ENCODE results near the gene POLR3B.
"Not testable (repeated sequence)": the region's sequence is repeated elsewhere in the genome, so short reads cannot be mapped to it uniquely, and the experiment has no call there.

The POLR3B gene

GRCh38 chr12:106362971-106363370 is 5.4 kb downstream of the POLR3B start:
- Mint-ChIP-seq H3K27me3 (no peaks in the 10 kb centered on the region), H3K36me3 (peaks cover 22% of the 10 kb centered on the region), H3K4me1 (peaks cover 8% of the 10 kb centered on the region), H3K4me3 (no peak overlapping the region), H3K9me3 (no peaks in the 10 kb centered on the region), H3K27ac (no peak overlapping the region)
- no peak for ATAC-seq

DNA sequence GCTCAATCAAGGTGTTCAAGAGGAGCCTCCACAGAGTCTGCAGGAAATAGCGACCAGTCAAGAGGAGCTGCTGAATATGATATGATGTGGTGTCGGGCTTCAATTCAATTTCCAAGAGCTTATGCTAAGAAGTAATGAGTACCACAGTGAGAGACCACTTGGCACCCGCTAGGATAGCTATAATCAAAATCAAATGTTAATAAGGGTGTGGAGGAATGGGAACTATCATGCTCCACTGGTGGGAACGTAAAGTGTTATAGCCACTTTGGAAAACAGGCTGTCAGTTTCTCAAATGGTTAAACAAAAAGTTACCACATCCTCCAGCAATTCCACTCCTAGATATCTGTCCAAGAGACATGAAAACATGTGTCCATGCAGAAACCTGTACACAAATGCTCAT is 6.7 kb downstream of the POLR3B start:
- no peak overlapping the region for H3K27ac Mint-ChIP-seq
- no peak overlapping the region for H3K4me3 Mint-ChIP-seq
- peaks cover 31% of the 10 kb centered on the region for H3K36me3 Mint-ChIP-seq
- no peaks in the 10 kb centered on the region for H3K9me3 Mint-ChIP-seq
- no peak for ATAC-seq
- H3K4me1 Mint-ChIP-seq = no peaks in the 10 kb centered on the region
- H3K27me3 Mint-ChIP-seq = no peaks in the 10 kb centered on the region

DNA sequence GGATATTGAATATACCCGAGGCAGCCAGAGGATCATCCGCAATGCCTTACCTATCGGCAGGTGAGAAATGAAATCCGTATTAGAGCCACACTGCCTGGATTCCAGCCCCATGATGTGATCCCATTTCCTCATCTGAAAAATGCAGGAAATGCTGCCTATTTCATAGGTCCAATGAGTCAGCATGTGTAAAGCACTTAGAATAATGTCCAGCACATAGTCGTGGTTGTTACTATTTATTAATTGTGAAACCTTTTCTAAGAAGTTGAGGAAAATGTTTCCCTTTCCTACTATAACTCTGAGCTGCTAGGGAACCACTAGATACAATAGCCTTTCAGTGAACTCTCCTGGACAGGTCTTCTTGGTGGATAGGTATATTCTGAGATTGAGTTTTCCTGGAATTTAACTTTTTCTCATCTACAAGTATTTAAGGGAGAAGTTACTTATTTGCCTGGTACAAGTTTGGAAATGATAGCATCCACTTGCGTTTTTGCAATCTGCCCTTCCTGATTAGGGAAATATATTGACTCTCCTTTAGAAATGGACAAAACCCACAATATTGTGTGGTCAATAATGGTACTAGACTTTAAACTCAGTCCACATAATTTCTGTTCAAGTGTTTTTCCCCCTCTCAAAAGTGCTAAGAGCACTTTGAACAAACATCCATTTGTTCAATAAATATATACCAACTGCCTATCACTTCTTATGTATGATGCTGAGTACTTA is 12.2 kb downstream of the POLR3B start:
- Mint-ChIP-seq H3K27me3 (no peaks in the 10 kb centered on the region), H3K36me3 (peaks cover 70% of the 10 kb centered on the region), H3K4me3 (no peak overlapping the region), H3K27ac (no peak overlapping the region), H3K9me3 (no peaks in the 10 kb centered on the region), H3K4me1 (no peaks in the 10 kb centered on the region)
- no peak for ATAC-seq

- no peak for ATAC-seq
- H3K36me3 Mint-ChIP-seq = peaks cover 92% of the 10 kb centered on the region
- peaks cover 8% of the 10 kb centered on the region for H3K9me3 Mint-ChIP-seq
- H3K4me3 Mint-ChIP-seq = no peak overlapping the region
- H3K27ac Mint-ChIP-seq = no peak overlapping the region
- no peaks in the 10 kb centered on the region for H3K4me1 Mint-ChIP-seq
- no peaks in the 10 kb centered on the region for H3K27me3 Mint-ChIP-seq
Measured at GRCh38 chr12:106378788-106379187, 21.2 kb downstream of the POLR3B start.

- no peak for ATAC-seq
- Mint-ChIP-seq H3K4me3 (no peak overlapping the region), H3K4me1 (no peaks in the 10 kb centered on the region), H3K27me3 (no peaks in the 10 kb centered on the region), H3K27ac (no peak overlapping the region), H3K9me3 (peaks cover 8% of the 10 kb centered on the region), H3K36me3 (peaks cover 86% of the 10 kb centered on the region)
Measured at GRCh38 chr12:106380954-106381353, 23.4 kb downstream of the POLR3B start.

GRCh38 chr12:106381866-106382265 is 24.3 kb downstream of the POLR3B start:
- H3K36me3 Mint-ChIP-seq = peaks cover 77% of the 10 kb centered on the region
- not testable (repeated sequence) for ATAC-seq, H3K4me3 Mint-ChIP-seq, H3K27me3 Mint-ChIP-seq, H3K9me3 Mint-ChIP-seq, H3K4me1 Mint-ChIP-seq, H3K27ac Mint-ChIP-seq

DNA sequence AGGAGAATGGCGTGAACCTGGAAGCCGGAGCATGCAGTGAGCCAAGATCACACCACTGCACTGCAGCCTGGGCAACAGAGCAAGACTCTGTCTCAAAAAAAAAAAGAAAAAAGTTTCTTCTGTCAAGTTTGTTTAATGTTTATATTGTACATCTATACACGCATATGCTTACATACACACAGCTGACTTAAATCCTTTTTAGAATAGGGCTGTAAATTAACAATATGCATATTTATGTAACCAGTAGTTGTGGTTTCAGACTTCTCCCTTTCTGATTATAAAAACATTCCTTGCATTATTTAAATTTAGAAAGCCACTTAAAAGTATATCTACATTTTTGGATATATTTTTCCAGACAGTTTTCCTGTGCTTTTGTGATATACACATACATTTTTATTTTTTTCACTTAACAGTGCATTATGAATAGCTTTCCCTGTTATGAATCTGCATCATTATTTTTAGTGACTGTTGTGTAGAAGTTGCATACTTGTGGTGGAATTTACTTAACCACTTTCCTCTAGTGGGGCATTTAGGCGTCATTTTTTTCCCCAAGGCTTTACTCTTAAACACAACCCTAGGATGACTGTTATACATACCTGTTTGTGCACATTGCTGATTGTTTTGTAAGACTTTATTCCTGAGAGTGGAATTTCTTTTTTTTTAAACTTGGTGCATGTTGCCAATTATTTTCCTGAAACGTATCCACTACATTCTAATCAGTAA is 29.4 kb downstream of the POLR3B start:
- H3K4me3 Mint-ChIP-seq = no peak overlapping the region
- H3K27ac Mint-ChIP-seq = no peak overlapping the region
- H3K27me3 Mint-ChIP-seq = no peaks in the 10 kb centered on the region
- H3K9me3 Mint-ChIP-seq = peaks cover 7% of the 10 kb centered on the region
- no peaks in the 10 kb centered on the region for H3K4me1 Mint-ChIP-seq
- H3K36me3 Mint-ChIP-seq = peaks cover 53% of the 10 kb centered on the region
- no peak for ATAC-seq

DNA sequence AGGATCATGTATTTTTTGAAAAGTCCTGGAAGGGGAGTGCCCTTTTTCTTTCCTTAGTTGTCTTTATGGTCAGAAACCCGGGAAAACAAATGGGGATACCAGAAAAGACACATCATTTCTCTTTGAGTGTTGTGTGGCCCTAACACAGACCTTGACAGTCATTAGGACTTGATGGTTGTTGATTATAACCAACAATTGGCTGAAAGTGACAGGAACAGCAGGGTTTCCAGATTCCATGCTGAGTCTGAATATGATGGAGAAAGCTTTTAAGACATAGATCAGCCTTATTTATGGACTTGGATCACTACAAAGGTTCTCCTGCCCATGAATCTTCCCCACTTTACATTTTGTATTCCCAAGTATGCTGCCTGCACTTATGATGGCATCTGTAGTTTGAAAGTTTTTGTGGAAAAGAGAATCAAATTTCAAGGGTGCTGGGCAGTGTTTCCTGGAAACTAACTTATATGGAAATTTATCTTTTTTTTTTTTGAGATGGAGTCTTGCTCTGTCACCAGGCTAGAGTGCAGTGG is 30.4 kb downstream of the POLR3B start:
- ATAC-seq = no peak
- no peak overlapping the region for H3K27ac Mint-ChIP-seq
- H3K4me1 Mint-ChIP-seq = no peaks in the 10 kb centered on the region
- H3K36me3 Mint-ChIP-seq = peaks cover 51% of the 10 kb centered on the region
- H3K9me3 Mint-ChIP-seq = peaks cover 4% of the 10 kb centered on the region
- H3K27me3 Mint-ChIP-seq = no peaks in the 10 kb centered on the region
- H3K4me3 Mint-ChIP-seq = no peak overlapping the region

GRCh38 chr12:106389151-106389550 is 31.6 kb downstream of the POLR3B start:
- H3K9me3 Mint-ChIP-seq = no peaks in the 10 kb centered on the region
- no peak for ATAC-seq
- no peaks in the 10 kb centered on the region for H3K4me1 Mint-ChIP-seq
- no peaks in the 10 kb centered on the region for H3K27me3 Mint-ChIP-seq
- peaks cover 51% of the 10 kb centered on the region for H3K36me3 Mint-ChIP-seq
- no peak overlapping the region for H3K4me3 Mint-ChIP-seq
- H3K27ac Mint-ChIP-seq = no peak overlapping the region

DNA sequence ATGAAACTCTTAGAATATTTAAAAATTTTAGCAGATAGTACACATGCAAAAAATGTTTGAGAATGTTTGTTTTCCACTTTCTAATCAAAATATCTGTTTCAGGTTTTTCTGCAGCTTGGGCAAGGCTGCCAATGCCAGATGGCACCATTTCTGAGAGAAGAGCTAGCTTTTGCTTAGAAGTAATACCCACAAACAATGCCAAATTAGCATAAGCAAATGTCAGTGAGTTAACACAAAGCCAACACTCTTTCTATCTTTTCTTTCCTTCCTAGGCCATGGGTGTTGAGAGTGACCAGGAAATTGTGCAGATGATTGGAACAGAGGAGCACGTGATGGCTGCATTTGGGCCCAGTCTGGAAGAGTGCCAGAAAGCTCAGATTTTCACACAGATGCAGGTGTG is 35.2 kb downstream of the POLR3B start:
- no peak overlapping the region for H3K4me3 Mint-ChIP-seq
- H3K27ac Mint-ChIP-seq = no peak overlapping the region
- peaks cover 73% of the 10 kb centered on the region for H3K36me3 Mint-ChIP-seq
- no peaks in the 10 kb centered on the region for H3K27me3 Mint-ChIP-seq
- H3K4me1 Mint-ChIP-seq = no peaks in the 10 kb centered on the region
- no peaks in the 10 kb centered on the region for H3K9me3 Mint-ChIP-seq
- no peak for ATAC-seq

- Mint-ChIP-seq H3K27ac (no peak overlapping the region), H3K4me1 (no peaks in the 10 kb centered on the region), H3K27me3 (no peaks in the 10 kb centered on the region), H3K4me3 (no peak overlapping the region), H3K36me3 (peaks cover 60% of the 10 kb centered on the region), H3K9me3 (no peaks in the 10 kb centered on the region)
- ATAC-seq = no peak
Measured at GRCh38 chr12:106409878-106410277, 52.3 kb downstream of the POLR3B start.

DNA sequence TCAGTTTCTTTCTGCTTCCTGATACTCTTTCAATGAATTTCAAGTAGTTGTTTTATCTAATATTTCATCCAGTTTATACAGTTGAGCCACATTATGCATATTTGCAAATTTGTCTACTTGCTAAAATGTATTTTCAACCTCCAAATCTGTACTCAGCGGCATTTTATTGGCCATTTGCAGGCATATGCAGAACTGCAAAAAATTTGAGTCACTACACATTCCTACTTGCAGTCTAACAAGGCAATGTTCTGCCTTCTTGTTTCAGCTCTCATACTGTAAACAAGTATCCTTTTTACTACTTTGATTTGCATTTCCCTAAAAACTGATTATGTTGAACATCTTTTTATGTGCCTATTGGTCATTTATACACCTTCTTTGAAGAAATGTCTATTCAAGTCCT is 55.0 kb downstream of the POLR3B start:
- no peak overlapping the region for H3K4me3 Mint-ChIP-seq
- H3K27me3 Mint-ChIP-seq = no peaks in the 10 kb centered on the region
- H3K27ac Mint-ChIP-seq = no peak overlapping the region
- no peak for ATAC-seq
- no peaks in the 10 kb centered on the region for H3K9me3 Mint-ChIP-seq
- H3K4me1 Mint-ChIP-seq = no peaks in the 10 kb centered on the region
- peaks cover 76% of the 10 kb centered on the region for H3K36me3 Mint-ChIP-seq

GRCh38 chr12:106415134-106415533 is 57.6 kb downstream of the POLR3B start:
- Mint-ChIP-seq H3K27ac (no peak overlapping the region), H3K36me3 (peaks cover 75% of the 10 kb centered on the region), H3K9me3 (no peaks in the 10 kb centered on the region), H3K4me1 (no peaks in the 10 kb centered on the region), H3K4me3 (no peak overlapping the region), H3K27me3 (no peaks in the 10 kb centered on the region)
- no peak for ATAC-seq

- Mint-ChIP-seq H3K36me3 (peaks cover 71% of the 10 kb centered on the region), H3K4me1 (no peaks in the 10 kb centered on the region), H3K9me3 (no peaks in the 10 kb centered on the region), H3K27me3 (no peaks in the 10 kb centered on the region), H3K27ac (no peak overlapping the region), H3K4me3 (no peak overlapping the region)
- ATAC-seq = no peak
Measured at GRCh38 chr12:106416273-106416672, 58.7 kb downstream of the POLR3B start.

DNA sequence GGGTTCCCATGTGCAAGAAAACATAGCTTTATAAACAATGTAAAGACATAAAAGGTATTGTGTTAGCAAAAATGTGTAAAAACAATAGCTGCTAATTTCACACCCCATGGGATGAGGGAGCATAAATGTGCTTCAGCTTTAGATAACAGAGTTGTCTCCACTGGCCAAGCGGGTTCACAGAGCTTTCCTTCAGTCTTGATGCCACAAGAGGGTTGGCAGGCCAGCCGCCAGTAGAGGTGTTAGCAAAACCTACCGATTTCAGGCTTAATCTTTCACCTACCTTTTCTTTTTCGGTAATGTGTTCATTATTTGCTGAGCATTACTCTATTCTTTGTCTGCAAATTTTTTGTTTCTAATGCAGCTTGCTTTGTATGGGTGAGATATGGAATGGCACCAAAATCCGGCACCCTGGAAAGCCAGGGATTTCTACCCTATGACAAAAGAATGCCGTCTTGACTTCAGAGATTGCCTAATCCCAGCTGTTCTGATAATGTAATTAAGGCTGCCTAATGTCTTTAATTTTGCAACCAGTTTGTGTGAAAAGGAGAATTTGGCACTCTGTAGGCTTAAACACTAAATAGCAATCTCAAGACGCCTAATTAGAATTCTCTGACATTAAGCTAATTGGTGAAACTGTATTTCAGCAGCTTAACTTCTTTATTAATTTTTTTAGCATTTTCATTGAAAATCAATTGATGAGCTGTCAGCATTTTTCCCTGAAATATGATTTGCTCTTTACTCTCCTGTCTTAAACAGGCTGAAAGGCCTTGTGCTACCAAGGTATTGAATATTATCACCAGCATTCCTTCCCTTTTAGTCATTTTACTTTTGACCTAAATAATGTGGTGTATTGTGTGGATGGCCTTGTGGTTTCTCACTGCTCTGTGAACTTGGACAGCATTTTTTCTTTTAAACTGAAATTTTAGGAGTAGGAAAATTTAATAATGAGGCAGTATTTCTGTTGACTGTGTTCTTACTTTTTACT is 60.7 kb downstream of the POLR3B start:
- no peaks in the 10 kb centered on the region for H3K9me3 Mint-ChIP-seq
- H3K27me3 Mint-ChIP-seq = no peaks in the 10 kb centered on the region
- no peaks in the 10 kb centered on the region for H3K4me1 Mint-ChIP-seq
- no peak for ATAC-seq
- H3K4me3 Mint-ChIP-seq = no peak overlapping the region
- peaks cover 65% of the 10 kb centered on the region for H3K36me3 Mint-ChIP-seq
- no peak overlapping the region for H3K27ac Mint-ChIP-seq
